Ovary (tissue), 9 donors: ENCODE measurements around the gene SPIB. TPM values are rescaled to one million over a fixed set of nuclear protein-coding genes. Genes with fewer than 3 reads are reported as not detected.

Source experiments
- DNase-seq, 5 donors: peaks; one replicate each; pipeline ENCODE4 v3.0.0-alpha.2; 2019 to 2020
- H3K27ac ChIP-seq, 2 donors: fragments of 200-600 bp; one replicate each; pipeline versions ENCODE4 v1.5.1 to v1.8.0; 2019 to 2022
- H3K27me3 ChIP-seq: fragments of 200-600 bp; one replicate; pipeline ENCODE4 v1.8.0; 2022
- H3K36me3 ChIP-seq: fragments of 200-600 bp; sonication (generic); one replicate; pipeline ENCODE4 v1.5.1; 2019
- H3K4me1 ChIP-seq: one replicate; pipeline ENCODE4 v1.8.1; 2013; ENCODE audit warnings: mild to moderate bottlenecking, moderate library complexity; ENCODE audit not compliant: insufficient read depth
- H3K4me3 ChIP-seq: fragments of 200-600 bp; sonication (generic); one replicate; pipeline ENCODE4 v1.5.1; 2017
- H3K9me3 ChIP-seq, 2 donors: fragments of 200-600 bp in 1 of 2; sonication (generic) in 1 of 2; one replicate each; pipeline versions ENCODE4 v1.5.1 to v1.8.1; 2013 to 2019; ENCODE audit warnings: mild to moderate bottlenecking in 1 of 2, moderate library complexity in 1 of 2
- EP300 ChIP-seq: sonication (generic); formaldehyde crosslinking; IDR thresholded peaks from one replicate; pipeline ENCODE4 v1.6.1; 2017; ENCODE audit warnings: antibody characterized with exemption
- POLR2A ChIP-seq: fragments of 450-650 bp; IDR thresholded peaks from one replicate; pipeline ENCODE4 v1.6.1; 2017; ENCODE audit warnings: antibody characterized with exemption, mild to moderate bottlenecking, moderate library complexity
- WGBS, 3 donors: extraction: QIAGEN DNeasy Blood & Tissue Kit in 1 of 3; methylation state at CpG; one replicate each; pipeline versions ENCODE4 v1.1.5 to v1.1.7; 2013 to 2017; 5-methylcytosine and 5-hydroxymethylcytosine counted together
- intact Hi-C, 4 donors: fragments of 100-400 bp; cut with DNase I; formaldehyde crosslinking; loops; one replicate each; pipeline versions ENCODE4 v1.11.0 to v1.15.1; 2022 to 2023
- polyA plus RNA-seq, 2 donors: library from polyadenylated mRNA; stranded (reverse); fragments of 200-250 nt in 1 of 2; fragments of 350-450 nt in 1 of 2; fragmentation: Illumina TruSeq in 1 of 2; extraction: RNeasy Lipid Tissue Mini Kit (QIAGEN cat#74804) in 1 of 2; gene quantifications; one replicate each; pipeline ENCODE4 v1.2.3, GENCODE V29; 2013 to 2014
- total RNA-seq, 7 donors: library from RNA; depleted of rRNA in 2 of 7; stranded (reverse); fragments of >200 nt in 2 of 7; fragmentation: NEBNext Ultra II Directional in 3 of 7; extraction: Animal tissue kit (Norgen Biotek cat#: 25700) in 3 of 7; gene quantifications; one replicate each; pipeline versions ENCODE4 v1.1.0 to v1.2.4, GENCODE V29; 2016 to 2023
- TF ChIP-seq, protein P1 (sequence below), 3 donors: fragments of 450-650 bp in 2 of 3; fragments of 200-600 bp in 1 of 3; IDR thresholded peaks; one replicate each; pipeline versions ENCODE4 v1.5.1 to v1.8.0; 2016 to 2022; ENCODE audit warnings: antibody characterized with exemption in 3 of 3, mild to moderate bottlenecking in 1 of 3
- donor health status: DM: no; HTN: no; CAD: no; lungs with moderate emphysema.
- donor health status: DM: no; HTN: no; CAD: no.
- donor health status: Bipolar disorder and iron deficiency.
- donor health status: DM: yes; HTN: yes; CAD: no.
- donor health status: DM: no; HTN: no; CAD: no.
- donor health status: DM: yes; HTN: yes; CAD: no.

SPIB gene
- total and polyA plus RNA-seq, 9 donors: 0.12 to 0.46 (median 0.25) TPM; not detected in 5

DNA sequence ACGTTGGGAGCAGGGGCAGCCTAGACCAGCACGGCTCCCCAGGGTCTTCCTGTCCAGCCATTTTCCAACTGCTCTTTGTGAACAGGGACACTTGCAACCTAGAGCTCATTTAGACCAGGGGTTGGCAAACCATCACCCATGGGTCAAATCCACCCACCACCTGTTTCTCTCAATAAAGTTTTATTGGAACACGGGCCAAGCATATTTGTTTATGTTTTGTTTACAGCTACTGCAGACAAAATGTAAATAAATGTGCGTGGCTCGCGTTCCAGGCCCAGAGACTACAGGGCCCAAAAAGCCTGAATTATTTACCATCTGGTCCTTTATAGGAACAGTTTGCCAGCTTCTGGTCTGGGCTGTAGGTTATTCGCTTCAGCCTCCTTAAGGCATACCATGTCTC lies 44.2 kb downstream of the SPIB start:
- TF ChIP-seq, protein P1, sequence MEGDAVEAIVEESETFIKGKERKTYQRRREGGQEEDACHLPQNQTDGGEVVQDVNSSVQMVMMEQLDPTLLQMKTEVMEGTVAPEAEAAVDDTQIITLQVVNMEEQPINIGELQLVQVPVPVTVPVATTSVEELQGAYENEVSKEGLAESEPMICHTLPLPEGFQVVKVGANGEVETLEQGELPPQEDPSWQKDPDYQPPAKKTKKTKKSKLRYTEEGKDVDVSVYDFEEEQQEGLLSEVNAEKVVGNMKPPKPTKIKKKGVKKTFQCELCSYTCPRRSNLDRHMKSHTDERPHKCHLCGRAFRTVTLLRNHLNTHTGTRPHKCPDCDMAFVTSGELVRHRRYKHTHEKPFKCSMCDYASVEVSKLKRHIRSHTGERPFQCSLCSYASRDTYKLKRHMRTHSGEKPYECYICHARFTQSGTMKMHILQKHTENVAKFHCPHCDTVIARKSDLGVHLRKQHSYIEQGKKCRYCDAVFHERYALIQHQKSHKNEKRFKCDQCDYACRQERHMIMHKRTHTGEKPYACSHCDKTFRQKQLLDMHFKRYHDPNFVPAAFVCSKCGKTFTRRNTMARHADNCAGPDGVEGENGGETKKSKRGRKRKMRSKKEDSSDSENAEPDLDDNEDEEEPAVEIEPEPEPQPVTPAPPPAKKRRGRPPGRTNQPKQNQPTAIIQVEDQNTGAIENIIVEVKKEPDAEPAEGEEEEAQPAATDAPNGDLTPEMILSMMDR (IDR thresholded peaks at IDR 0.05): no peak
- TF ChIP-seq EP300 (no peak), POLR2A (no peak)
- no peaks in the 10 kb centered on the region for H3K27me3 ChIP-seq
- WGBS, 3 donors: 60 to 69% (median 68%) methylated on average over 7 of the region's 7 CpGs
- H3K4me1 ChIP-seq: no peaks in the 10 kb centered on the region
- intact Hi-C loops: loop anchor here in 1 of 4 donors (10.0 kb wide), 1 partner anchor 98 kb away; the partner anchor contains the start of gene NAPSA
- H3K9me3 ChIP-seq: no peaks in the 10 kb centered on the region
- DNase-seq: no peak
- no peak overlapping the region for H3K4me3 ChIP-seq
- H3K27ac ChIP-seq: no peak overlapping the region
- H3K36me3 ChIP-seq: no peaks in the 10 kb centered on the region

DNA sequence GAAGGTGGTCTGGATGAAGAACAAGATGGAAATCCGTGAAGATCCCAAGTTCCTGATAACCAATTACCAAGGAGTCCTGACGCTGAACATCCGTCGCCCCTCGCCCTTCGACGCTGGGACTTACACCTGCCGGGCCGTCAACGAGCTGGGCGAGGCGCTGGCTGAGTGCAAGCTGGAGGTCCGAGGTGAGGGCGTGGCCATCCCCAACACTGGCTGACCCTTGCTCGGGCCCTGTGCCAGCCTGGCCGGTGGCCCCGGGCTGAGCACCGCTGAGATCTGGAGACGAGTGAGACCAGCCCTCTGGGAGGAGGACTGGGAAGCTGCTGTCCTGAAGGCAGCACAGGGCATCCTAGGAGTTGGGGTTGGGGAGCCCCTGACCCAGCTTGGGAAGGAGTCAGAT lies 45.6 kb downstream of the SPIB start:
- no peak overlapping the region for H3K27ac ChIP-seq
- TF ChIP-seq, protein P1 (IDR thresholded peaks at IDR 0.05): no peak
- no peak for TF ChIP-seq POLR2A
- no peak for TF ChIP-seq EP300
- intact Hi-C loops: loop anchor here in 1 of 4 donors (10.0 kb wide), 1 partner anchor 100 kb away; the partner anchor contains the start of gene NAPSA
- H3K27me3 ChIP-seq: no peaks in the 10 kb centered on the region
- no peaks in the 10 kb centered on the region for H3K9me3 ChIP-seq
- H3K4me3 ChIP-seq: no peak overlapping the region
- H3K36me3 ChIP-seq: no peaks in the 10 kb centered on the region
- H3K4me1 ChIP-seq: no peaks in the 10 kb centered on the region
- 68 to 86% (median 73%) methylated on average over 19 of the region's 19 CpGs for WGBS, 3 donors
- no peak for DNase-seq

DNA sequence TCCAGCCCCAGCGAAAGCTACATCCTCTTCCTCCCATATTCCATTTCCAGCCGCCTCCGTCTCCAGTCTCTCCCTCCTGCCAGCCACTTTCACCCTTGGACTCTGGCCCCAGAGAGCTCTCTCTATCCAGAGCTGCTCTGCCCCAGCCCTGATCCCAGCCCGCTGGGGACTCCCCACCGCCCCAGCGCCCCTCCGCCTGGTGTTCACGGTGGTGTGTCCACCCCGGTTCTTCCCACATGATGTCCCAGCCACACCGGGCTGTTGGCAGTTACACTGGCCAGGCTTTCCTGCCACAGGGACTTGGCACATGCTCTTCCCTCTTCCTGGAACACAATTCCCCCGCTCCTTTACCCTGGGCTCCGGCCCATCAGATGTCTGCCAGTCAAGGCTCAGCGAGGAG lies 46.3 kb downstream of the SPIB start:
- no peaks in the 10 kb centered on the region for H3K36me3 ChIP-seq
- H3K4me3 ChIP-seq: no peak overlapping the region
- no peak for DNase-seq
- 79 to 90% (median 82%) methylated on average over 13 of the region's 13 CpGs for WGBS, 3 donors
- intact Hi-C loops: loop anchor here in 1 of 4 donors (10.0 kb wide), 1 partner anchor 100 kb away; the partner anchor contains the start of gene NAPSA
- no peaks in the 10 kb centered on the region for H3K27me3 ChIP-seq
- no peak for TF ChIP-seq POLR2A
- no peak for TF ChIP-seq EP300
- TF ChIP-seq, protein P1 (IDR thresholded peaks at IDR 0.05): no peak
- H3K4me1 ChIP-seq: no peaks in the 10 kb centered on the region
- no peak overlapping the region for H3K27ac ChIP-seq
- no peaks in the 10 kb centered on the region for H3K9me3 ChIP-seq

DNA sequence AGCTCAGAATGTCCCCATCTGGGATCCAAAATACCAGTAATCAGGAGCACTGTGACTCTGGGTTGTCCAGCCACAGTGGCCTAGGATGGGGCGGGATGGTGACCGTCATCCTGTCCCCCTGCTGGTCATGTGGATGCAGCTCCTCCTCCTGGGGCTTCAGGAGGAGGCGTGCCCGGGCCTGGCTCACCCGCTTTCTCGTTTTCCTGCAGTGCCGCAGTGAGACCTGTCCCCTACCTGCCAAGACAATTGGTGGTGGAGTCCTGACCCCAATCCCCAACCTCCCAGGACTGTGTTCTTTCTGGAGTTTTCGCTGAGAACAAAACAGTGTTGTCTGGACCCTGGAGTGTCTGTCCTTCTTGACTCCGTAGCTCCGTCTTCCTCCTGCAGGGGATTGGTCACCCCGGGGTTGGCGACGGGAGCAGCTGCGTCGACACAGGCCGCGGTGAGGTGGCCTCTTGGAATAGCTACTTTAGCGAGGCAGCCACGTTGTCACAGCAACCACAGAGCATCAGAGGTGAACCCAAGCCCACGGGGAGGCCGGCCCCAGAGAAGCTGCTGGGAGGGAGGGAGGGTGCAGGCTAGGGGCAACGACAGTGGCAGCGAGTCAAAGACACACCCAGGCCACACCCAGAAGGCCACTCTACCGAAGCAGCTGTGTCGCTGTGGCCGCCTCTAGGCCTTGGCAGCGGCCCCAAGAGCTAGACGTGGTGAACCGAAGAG lies 47.4 kb downstream of the SPIB start:
- Histone ChIP-seq H3K27me3 (no peaks in the 10 kb centered on the region), H3K4me1 (no peaks in the 10 kb centered on the region), H3K9me3 (no peaks in the 10 kb centered on the region), H3K36me3 (no peaks in the 10 kb centered on the region), H3K4me3 (no peak overlapping the region), H3K27ac (no peak overlapping the region)
- TF ChIP-seq, protein P1 (IDR thresholded peaks at IDR 0.05): no peak
- no peak for TF ChIP-seq EP300
- TF ChIP-seq POLR2A: no peak
- no peak for DNase-seq
- intact Hi-C loops: loop anchor here in 1 of 4 donors (10.0 kb wide), 1 partner anchor 101 kb away; the partner anchor contains the start of gene NAPSA
- WGBS, 3 donors: 52 to 59% (median 59%) methylated on average over 29 of the region's 29 CpGs
